Activated T-cell treated with anti-CD3 and anti-CD28 coated beads for 4 hours (primary cell): ENCODE data around the gene GPR107.
"Not testable (repeated sequence)": the region's sequence is repeated elsewhere in the genome, so short reads cannot be mapped to it uniquely, and the experiment has no call there.

Source experiments
- DNase-seq: peaks from one replicate; pipeline ENCODE4 v3.0.0-alpha.2; 2020

GPR107 gene

DNA sequence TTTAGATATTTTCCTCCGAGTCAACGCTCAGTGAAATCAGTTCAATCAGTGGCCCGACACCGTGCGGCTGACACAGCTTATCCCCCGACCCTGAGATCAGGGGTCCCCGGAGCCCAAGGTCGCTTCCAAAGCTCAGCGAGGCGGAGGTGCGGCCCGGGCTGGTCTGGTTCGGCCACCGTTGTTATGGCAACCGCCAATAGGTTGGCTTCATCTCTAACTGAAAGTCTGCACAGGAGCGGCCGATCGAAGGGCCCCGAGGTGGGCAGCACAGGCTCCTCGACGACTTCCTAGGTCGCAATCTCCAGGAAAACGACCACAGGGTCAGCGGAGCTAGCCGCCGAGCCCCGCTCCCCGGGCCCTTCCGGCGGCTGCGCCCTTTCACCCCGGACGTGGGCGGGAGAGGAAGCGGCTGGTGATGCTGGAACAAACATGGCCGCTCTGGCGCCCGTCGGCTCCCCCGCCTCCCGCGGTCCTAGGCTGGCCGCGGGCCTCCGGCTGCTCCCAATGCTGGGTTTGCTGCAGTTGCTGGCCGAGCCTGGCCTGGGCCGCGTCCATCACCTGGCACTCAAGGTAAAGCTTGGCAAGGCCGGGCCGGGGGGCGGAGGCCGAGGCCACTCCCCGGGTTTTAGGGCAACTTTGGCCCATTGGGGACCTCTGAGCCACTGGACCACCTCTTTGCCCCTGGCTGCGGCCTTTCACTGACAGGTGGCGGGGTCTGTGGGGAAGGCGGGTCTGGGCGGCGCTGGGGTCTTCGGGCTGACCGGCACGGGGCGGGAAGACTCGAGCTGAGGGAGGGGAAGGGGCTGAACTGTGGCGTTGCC, at the start of gene GPR107:
TSS of gene GPR107 (plus strand) at position 403 of the 821 bp plus-strand sequence. CDS start at position 430, 27 bp downstream.
- peak; percentile 76 for DNase-seq

DNA sequence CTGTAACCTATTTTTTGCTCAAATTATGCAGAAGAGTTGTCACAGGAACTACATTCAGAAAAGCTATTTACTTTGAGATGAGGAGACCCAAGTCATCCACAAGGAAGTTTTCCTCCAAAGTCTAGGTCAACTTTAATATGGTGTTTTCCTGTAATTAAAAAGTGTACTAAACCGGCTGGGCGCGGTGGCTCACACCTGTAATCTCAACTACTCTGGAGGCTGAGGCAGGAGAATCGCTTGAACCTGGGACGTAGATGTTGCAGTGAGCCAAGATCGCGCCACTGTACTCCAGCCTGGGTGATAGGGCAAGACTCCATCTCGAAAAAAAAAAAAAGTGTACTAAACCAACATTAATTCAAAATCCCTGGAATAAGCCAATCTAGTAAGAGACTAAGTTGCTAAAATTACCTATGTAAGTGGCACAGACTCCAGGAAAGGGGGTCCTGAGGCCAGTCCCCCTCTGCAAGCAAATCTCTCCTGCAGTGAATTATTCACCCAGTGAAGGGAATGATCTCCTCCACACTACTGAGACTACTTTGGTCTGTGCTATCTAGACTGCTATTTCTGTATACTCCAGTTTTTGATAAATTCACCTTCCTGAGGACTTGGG, 49.7 kb upstream of the GPR107 start:
- no peak for DNase-seq

DNA sequence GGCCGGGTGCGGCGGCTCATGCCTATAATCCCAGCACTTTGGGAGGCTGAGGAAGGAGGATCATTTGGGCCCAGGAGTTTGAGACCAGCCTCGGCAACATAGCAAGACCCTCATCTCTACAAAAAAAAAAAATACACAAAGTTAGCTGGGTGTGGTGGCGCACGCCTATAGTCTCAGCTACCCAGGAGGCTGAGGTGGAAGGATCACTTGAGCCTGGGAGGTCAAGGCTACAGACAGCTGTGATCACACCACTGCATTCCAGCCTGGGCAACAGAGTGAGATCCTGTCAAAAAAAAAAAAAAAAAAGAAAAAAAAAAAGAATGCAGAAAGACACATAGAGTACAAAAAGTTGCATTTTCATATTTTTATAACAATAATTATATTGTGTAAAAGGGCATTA, 46.8 kb upstream of the GPR107 start:
- not testable (repeated sequence) for DNase-seq

DNA sequence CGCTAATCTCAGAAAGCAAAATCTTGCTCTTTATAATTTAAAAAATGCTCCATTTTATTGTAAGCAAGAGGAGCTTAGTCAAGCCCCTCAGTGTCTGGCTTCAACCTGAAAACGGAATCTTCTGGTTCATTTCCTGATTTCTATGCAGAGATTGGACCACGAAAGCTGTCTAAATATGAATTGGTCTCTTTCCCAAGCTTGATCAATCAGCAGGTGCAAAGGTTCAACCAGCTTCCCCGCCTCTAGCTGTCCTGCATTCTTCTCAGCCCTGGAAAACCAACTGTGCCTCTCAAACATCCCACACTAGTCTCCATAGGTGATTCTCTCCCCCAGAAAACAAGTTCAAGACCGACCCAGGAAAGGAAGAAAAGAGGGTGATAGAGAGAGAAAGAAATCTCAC, 45.2 kb upstream of the GPR107 start:
- no peak for DNase-seq

DNA sequence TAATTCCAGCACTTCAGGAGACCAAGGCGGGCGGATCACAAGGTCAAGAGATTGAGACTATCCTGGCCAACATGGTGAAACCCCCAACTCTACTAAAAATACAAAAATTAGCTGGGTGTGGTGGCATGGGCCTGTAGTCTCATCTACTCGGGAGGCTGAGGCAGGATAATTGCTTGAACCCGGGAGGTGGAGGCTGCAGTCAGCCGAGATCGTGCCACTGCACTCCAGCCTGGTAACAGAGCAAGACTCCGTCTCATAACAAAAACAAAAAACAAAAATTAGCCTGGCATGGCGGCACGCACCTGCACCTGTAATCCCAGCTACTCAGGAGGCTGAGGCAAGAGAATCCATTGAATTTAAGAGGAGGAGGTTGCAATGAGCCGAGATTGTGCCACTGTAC, 44.2 kb upstream of the GPR107 start:
- DNase-seq = not testable (repeated sequence)

DNA sequence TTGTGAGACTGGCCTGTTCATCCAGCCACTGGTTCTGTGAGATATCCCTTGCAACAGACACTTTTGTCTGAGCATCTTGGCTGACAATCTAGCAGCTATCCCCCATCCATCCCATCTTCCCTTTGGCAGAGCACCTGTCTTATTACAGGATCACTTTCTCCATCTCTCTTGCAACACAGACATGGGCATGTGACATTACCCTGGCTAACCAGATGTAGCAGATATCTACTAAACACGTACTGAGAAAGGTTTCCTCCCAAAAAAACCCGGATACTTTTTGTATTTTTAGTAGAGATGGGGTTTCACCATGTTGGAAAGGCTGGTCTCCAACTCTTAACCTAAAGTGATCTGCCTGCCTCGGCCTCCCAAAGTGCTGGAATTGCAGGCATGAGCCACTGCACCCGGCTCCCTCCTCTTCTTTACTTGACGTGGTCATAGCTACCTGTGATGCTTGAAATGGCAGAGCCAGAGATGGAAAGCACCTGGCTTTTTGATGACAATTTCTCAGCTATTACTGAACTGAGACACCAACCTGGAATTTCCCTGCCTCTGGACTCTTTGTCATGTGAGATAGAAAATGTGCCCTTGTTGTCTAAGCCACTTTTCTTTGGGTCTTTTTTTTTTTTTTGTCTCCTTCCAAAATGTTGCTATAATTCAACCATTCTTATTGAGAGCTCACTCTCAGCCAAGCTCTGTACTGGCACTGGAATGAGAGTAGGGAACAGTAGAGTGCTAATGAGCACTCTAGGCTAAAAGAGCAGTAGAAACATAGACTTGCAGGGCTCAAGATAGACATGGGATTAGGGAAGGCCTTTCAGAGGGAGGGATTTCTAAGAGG, 43.3 kb upstream of the GPR107 start:
- DNase-seq = no peak

DNA sequence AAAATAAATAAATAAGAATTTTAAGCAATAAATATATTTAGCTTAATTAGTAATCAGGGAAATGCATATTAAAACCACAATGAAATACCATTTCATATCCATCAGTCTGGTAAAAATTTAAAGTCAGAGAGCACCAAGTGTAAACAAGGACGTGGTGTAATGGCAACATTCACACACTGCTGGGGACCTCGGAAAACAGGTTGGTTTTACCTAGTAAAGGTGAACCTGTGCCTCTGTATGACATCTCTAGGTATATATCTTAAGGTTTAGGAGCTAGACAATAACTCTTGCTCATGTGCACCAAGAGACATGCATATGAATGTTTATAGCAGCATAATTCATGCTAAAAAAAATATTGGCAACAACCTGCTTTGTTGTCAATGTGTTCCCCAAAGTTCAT, 40.4 kb upstream of the GPR107 start:
- no peak for DNase-seq

DNA sequence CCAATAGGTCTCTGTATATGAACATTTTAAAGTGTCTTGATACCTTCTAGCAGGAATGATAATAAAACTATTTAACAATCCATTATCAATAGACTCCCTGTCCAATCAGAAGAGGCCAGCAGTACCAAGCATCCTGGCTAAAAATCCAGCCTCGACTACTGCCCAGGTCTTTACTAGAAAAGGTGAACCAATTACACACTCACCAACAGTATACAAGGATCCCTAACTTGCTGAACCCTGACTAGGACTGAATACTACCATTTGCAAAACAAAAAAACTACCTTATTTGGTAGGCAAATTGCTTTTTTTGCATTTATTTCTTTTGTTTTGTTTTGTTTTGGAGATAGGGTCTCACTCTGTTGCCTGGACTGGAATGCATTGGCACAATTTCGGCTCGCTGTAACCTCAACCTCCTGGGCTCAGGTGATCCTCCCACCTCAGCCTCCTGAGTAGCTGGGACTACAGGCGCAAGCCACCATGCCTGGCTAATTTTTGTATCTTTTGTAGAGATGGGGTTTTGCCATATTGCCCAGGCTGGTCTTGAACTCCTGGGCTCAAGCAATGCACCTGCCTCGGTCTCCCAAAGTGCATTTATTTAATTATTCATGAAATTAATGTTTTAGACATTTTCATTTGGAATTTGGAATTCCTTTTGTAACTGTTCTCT, 38.2 kb upstream of the GPR107 start:
- no peak for DNase-seq

DNA sequence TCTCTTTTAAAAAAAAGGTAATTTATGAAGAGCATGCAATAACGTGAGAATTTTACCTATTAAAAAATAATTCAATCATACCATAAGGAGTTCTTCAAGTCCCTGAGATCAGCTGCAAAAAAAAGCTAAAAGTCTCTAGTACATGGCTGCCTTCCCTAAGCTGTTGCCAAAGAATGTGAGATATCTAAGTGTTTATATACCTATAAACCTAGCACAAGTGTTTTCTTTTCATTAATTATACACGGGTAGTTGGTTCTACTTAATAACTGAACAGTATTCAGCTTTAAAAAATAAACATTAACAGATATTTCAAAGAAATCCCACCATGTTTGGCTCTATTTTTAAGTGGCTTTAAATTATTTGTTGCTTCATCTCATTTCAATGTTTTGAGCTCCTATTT, 36.6 kb upstream of the GPR107 start:
- no peak for DNase-seq

DNA sequence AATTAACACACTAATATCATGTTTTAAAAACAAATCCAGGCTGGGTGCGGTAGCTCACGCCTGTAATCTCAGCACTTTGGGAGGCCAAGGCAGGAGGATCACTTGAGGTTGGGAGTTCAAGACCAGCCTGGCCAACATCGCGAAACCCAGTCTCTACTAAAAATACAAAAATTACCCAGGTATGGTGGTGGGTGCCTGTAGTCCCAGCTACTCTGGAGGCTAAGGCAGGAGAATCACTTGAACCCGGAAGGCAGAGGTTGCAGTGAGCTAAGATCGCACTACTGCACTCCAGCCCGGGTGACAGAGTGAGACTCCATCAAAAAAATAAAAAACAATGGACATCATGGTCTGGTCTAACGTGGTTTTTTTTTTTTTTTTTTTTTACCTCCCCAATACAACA, 36.2 kb upstream of the GPR107 start:
- DNase-seq = not testable (repeated sequence)

DNA sequence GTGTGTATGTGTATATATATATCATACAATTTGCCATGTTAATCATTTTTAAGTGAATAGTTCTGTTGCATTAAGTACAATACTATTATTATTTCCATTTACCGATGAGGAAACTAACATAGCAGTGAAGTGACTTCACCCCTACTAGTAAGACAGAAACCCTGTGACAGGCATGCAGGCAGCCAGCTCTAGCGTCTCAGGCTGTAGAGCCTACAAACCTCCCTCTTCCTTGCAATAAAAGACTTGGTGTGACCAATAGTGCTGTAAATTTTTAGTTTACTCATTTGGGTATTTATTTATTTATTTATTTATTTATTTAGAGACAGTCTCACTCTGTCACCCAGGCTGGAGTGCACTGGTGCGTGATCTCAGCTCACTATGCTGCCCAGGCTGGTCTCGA, 35.4 kb upstream of the GPR107 start:
- no peak for DNase-seq

DNA sequence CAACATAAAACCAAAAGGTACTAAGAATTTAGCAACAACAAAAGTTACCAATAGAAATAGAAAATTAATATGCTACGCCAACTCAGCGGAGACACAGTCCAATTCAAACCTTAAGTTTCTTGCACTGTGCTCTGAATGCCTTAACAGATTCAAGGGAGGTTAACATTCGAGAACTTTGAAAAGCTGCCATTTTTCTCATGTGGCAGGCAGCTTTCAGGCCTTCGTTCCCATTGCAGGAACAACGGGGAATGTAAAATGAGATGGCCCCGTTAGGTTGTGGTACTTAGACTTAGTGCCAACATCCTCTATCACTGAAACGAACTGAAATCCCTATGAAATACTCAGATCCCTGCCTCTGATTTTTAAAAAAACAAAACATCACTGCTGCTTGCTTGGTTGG, 33.1 kb upstream of the GPR107 start:
- DNase-seq = no peak

DNA sequence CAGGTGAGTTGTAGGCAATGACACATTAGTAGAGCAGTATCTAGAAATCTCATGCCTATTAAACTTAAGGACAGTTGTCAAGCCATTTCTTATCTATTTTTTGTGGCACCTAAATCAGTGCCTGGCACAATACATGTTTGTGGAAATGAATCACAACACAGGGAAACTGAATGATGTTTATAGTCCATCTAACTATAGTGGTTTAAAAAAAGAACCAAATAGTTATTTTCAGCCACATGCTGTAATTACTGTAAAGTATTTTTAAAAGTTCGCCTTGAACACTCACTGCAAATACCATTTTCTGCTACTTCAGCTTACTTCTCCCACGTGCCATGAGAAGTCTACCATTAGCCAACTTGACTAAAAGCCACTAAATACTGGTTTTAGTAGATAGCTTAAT, 32.6 kb upstream of the GPR107 start:
- DNase-seq = no peak

DNA sequence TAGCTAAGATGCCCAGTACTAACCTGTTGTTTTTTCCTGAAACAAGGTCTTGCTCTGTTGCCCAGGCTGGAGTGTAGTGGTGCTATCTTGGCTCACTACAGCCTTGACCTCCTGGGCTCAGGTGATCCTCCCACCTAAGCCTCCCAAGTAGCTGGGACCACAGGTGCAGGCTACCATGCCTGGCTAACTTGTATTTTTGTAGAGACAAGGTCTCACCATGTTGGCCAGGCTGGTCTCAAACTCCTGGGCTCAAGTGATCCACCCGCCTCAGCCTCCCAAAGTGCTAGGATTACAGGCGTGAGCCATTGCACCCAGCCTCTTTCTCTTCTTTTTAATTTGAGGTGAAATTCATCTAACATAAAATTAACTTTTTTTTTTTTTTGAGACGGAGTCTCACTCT, 31.9 kb upstream of the GPR107 start:
- not testable (repeated sequence) for DNase-seq

DNA sequence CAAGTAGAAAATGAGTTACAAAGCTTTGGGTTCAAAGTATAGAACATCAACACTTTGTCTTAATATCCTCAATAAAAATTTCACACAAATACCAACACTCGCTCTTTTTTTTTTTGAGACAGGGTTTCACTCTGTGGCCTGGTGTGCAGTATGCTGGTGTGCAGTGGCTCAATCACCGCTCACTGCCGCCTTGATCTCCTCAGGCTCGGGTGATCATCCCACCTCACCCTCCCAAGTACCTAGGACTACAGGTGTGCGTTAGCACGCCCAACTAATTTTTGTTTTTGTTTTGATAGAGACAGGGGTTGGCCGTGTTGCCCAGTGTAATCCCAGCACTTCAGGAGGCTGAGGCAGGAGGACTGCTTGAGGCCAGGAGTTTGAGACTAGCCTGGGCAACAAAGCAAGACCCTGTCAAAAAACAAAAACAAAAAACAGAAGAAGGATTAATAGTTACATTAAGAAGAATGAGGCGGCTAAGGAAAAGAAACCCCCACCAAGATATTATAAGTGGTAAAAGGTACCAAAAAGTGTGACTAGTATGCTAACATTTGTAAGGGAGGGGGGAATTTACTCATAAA, 31.1 kb upstream of the GPR107 start:
- no peak for DNase-seq

DNA sequence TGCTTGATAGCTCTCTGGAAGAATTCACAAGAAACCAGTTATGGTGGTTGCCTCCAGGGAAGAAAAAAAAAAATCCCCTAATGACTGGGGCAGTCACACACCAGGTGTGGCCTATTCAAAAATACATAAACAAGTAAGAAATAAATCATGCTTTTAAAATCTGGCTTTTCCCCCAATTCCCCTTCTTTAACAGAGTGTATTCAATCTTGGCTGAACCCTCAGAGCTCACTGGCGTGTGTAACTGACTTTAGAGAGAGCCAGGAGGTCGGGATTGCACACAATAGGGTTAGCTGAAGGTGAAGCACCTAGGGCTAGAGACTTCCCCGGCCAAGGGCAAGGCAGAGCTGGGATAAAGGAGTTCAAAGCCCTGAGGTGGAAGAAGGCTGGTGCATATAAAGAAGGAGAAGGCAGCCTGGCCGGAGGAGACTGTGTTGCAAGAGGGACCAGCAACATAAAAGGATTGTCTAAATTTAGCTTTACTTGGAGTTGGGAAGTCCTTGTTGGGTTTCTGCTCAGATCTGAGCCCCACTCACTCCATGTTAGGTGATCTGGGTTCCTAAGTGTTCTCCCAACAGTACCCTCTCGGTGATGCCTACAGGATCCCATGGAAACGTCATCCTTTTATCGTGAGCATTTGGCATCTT, 30.4 kb upstream of the GPR107 start:
- no peak for DNase-seq

DNA sequence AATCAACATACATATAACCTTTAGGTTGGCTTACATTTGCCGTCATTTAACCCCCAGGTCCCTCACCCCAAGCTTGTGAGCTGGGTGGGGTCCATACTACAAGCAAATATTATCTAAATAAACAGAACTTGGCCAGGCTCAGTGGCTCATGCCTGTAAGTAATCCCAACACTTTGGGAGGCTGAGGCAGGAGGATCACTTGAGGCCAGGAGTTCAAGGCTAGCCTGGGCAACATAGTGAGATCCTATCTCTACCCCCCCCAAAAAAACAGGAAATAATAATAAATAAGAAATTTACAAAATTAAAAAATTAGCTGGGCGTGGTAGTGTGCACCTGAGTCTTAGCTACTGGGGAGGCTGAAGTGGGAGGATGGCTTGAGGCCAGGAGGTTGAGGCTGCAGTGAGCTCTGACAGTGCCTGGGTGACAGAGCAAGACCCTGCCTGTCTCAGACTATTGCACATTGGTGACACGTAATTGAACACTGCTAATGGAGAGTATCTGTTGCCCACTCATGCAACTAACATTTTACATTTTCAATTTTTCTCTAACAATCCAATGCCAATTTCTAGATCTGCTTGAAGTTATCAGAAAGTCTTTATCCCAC, 29.6 kb upstream of the GPR107 start:
- no peak for DNase-seq

DNA sequence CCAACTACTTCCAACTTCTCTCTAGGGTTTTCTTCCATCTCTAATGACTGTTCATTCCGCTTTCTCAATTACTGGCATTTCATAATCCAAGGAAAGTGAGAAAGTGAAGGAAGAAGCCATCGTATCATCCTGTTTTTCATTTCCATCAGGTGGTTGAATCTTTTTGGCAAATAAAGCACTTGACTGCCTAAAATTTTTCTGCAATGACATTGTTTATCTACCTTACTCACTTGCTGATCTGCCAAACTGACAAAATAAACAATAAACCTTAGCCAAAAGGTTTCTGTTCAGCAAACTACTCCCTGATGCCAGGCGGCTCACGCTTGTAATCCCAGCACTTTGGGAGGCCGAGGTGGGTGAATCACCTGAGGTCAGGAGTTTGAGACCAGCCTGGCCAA, 29.1 kb upstream of the GPR107 start:
- no peak for DNase-seq

DNA sequence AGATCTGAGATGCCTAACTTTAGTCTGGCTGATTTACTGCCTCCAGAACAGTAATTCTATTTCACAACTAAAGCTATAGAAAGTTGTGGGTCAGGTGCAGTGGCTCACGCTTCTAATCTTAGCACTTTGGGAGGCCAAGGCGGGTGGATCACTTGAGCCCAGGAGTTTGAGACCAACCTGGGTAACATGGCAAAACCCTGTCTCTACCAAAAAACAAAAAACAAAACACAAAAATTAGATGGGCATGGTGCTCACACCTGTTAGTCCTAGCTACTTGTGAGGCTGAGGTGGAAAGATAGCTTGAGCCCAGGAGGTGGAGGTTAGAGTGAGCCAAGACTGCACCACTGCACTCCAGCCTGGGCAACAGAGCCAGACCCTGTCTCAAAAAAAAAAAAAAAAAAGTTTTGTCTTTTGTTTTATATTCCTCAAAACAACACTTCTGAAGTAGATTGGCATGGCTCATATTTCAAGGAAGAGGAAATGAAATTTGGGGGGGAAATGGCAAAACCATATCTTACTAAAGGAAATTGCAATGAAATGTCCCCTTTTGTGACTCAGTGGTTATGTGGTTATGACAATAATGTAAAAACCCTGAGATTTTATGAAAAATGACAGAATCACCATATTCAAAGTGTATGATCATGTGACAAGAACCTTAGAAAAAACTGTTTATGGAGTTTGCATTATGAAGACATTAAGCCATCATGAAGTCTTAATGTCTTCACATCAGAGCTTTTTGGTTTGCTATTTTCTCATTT, 26.9 kb upstream of the GPR107 start:
- no peak for DNase-seq

DNA sequence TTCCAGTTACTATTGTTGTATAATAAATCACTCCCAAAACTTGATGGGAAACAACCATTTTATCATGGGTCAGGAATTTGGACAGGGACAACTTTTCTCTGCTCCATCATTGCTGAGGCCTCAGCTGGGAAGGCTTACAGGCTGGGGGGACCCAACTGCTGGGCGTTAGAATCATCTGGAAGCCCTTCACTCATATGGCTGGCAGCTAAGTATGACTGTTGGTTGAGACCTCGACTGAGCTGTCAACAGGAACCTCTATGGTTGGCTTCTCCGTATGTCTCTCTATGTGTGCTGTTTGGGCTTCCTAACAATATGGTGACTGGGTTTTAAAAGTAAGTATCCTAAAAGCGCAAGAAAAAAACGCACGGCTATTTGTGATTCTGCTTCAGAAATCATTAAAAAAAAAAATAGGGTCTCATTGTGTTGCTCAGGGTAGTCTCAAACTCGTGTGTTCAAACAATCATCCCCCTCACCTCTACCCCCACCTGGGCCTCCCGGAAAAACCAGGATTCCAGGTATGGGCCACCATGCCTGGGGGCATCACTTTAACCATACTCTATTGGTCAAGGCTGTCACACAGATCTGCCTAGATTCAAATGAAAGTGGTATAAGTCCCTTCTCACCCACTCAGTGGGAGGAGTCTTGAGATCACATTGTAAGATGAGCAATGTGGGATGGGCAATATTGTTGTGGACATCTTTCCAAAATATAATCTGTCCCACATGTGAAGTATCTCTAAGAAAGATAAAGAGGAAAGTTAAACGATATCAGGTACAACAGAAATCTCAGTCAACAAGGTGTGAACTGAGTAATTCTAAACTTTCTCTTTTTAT, 26.0 kb upstream of the GPR107 start:
- DNase-seq = no peak
